Measurements from ENCODE around the gene ASF1A.

ASF1A gene

DNA sequence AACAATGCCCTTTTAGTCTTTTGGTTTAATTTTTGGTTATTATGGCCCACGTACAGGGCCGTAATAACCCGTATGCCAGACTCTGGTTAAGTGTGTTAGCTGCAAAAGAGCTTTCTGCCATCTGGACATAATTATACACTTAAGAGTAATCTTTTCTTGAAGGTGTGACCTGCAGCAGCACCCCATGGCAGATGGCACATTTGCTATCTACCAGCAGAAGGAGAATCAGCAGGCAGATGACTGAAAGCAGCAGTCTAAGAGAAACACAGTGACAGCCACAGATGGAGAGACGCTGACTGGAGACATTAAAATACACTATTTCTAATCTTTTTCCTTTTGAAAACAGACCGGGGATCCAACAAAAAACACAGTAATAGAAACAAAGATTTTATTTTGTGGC, 18.7 kb downstream of the ASF1A start:
- DNase-seq (ENCODE audit: extremely low read depth in 1 of 2, low read depth in 1 of 2) = no peak

DNA sequence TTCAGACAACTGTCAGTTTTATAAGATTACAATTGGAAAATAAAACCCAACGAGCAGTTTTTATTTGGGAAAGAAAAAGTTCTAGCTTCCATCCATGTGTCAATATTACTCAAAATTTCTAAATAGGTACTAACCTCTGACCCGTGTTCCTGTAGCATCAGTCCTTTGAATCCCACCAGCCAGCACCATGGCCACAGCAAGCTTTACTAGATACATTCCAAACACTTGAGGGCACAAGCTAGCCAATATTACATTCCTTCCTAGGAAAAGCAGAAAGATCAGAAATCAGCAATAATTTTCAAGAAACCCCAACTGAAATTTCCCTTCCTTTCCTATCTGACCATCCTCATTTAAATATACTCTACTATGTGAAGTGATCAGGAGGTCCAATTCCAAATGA, 19.2 kb downstream of the ASF1A start:
- no peak for DNase-seq (ENCODE audit: extremely low read depth in 1 of 2, low read depth in 1 of 2)

DNA sequence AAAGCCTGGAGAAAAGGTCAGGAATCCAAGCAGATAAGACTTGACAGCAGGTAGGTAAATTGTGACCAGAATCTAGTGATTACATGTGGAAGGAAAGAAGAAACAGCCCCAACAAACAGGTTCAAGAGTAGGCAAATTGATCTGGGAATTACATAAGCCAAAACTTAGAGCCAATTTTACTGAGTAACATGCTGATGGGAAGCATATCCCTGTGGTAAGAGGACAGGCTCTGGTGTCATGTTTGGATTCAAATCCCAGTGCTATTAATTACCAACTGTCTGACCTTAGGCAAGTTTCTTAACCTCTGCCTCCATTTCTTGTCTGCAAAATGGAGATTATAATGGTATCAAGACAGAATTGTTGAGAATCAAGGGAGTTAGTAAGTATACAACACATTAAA, 20.6 kb downstream of the ASF1A start:
- no peak for DNase-seq (ENCODE audit: extremely low read depth in 1 of 2, low read depth in 1 of 2)

DNA sequence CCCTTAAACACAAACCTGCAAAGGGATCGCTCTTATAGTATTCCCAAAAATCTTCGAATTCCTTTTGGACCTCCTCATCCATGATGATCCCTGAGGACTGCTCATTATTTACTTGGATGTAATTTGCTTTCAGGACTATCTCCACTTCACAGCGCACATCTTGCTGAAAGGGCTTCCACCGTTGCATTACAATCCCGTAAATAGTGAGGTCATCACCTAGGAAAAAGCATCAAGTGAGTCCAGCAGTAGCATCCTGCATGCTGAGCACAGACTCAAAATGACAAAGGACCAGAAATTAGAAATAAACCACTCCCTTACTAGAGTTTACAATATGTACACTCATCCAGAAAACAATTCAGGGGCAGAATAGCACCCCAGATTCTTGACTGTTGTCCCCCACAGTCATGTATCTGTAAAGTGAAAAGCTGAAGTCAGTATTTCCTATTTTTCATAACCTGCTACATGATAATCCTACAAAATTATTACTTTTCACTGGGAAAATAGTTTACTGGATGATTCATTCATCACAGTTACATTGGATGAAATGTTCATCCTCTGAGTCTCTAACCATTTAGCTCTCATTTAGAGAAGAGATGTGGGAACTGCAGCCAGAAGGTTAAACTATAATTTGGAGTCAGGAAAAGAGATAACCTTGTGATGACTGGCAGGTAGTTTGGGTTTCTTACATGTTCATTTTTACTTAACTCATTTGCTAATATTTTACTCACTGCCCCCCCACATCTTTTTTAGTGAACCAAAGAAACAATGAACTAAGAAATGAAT, 23.8 kb downstream of the ASF1A start:
- DNase-seq (ENCODE audit: extremely low read depth in 1 of 2, low read depth in 1 of 2) = no peak

DNA sequence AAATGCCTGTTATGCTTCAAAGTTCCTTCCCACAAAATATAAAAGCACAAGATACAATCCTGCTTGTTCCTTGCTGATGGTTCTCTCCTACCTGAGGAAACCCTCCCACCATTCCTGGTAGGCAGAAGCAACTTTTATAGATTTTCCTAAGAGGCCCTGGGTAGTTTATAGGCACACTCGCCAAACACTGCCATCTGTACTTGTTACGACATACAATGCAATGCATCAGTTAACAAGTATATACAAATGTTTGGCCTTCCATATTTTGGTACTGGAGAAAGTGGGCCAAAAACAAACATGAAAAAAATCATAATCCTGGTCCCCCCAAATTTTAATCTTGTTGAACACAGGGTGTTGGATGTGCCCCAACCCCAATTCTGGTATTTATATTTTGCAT, 24.4 kb downstream of the ASF1A start:
- DNase-seq (ENCODE audit: extremely low read depth in 1 of 2, low read depth in 1 of 2) = no peak

DNA sequence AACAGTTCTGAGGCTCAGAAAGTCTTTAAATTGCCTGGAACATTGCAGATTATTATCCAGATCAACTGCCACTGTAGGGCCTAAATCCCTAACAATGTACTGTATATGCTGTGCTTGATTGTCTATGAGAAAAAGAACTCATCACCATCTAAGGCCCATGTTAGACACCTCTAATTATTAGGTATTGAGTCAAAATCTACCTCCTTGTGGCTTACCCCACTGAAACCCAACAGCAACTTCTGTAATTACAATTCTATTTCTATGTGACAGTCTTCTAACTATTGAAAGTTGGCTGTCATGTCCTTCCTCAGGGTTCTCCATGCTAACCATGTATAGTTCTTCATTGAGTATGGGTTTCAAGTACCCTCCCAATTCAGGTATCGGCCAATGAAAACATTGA, 27.1 kb downstream of the ASF1A start:
- DNase-seq (ENCODE audit: extremely low read depth in 1 of 2, low read depth in 1 of 2) = no peak

DNA sequence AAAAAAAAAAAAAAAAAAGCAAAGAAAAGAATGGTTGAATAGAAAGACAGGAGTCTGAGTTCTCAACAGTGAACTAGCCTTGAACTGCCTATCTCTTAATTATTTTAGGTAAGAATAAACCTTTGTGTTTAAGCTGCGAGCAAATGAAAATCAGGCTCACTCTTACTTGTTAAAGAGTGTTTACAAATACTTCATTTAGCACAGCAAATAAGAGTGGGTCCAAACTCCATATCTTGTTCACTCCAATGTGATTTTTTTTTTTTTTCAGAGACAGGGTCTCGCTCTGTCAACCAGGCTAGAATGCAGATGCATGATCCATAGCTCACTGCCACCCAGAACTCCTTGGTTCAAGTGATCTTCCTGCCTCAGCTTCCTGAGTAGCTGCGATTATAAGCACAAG, 29.1 kb downstream of the ASF1A start:
- no peak for DNase-seq (ENCODE audit: extremely low read depth in 1 of 2, low read depth in 1 of 2)

DNA sequence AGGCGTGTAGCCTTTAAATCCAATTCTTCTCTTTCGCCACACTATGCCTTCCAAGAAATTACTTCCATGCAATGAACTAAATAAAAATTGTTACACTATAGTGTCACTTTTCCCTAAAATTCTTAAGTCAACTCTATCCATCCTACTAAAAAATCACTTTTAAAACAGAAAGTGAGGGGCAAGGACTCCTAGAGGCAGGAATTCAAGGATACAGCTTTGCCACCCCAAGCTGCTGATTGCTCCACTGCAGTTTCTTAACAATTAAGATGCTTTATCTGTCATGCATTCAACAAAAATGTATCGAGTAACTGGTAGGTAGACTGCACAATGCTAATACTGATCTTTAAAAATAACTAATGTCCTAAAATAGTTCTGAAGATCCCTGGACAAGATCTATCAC, 36.7 kb downstream of the ASF1A start:
- DNase-seq (ENCODE audit: extremely low read depth in 1 of 2, low read depth in 1 of 2) = no peak

DNA sequence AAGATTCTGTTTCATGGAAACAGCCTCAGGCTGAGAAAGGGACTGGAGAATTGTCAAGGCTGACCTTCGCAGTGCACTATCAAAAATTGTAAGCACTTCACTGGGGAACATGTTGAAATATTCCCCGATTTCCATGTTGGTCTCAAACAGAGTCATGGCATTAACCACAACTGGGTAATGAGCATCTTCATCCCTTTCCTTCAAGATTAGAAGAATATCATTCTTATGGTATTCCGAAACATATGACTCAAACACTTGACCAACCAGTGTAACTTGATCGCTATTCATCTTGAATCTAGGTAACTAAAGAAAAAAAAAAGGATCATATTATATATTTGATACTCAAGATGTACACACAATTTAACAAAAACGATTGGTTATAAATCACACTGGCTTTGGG, 37.5 kb downstream of the ASF1A start:
- no peak for DNase-seq (ENCODE audit: extremely low read depth in 1 of 2, low read depth in 1 of 2)

DNA sequence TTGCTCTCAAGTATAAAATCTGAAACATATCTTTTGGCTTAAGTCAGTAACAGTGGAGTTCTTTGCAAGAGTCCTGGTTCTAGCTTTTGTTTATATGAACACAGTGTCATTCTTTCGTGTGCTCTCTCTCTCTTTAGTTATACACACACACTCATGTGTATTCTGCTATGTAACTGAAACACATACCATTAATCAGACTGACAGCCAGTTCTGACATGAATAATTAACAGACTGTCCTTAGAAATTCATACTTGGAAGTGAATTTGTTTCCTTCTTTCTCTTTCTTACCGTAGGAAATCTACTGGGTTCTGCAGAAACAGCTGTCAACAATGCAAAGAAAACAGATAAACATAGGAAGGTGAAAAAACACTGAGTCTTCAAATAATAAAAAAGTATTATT, 38.5 kb downstream of the ASF1A start:
- DNase-seq (ENCODE audit: extremely low read depth in 1 of 2, low read depth in 1 of 2) = no peak

DNA sequence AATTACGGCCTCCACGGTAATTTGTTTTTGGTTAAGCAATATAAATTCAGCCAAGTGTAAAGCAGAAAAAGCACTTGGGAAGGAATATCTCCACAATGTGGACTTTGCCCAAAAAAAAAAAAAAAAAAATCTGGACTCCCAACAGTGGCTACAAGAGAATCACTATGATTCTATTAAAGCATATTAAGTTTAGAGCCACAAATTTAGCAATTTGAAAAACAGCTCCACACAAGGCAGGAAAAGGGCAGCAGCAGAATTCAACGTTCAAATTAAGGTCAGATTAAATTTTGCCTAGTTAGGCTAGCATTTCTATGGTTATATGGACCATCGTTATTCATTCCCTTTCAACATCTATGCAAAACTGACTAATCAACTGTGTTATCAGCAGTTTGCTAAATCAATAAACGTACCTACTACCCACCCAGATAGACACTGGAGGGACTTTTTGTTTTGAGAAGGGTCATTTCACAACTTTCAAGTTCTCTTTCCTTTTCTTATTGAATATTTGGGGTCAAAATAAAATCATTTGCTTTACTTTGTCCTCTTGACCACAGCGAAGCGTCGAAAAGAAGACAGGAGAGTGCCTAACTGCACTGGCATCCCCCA, 40.0 kb downstream of the ASF1A start:
- no peak for DNase-seq (ENCODE audit: extremely low read depth in 1 of 2, low read depth in 1 of 2)

DNA sequence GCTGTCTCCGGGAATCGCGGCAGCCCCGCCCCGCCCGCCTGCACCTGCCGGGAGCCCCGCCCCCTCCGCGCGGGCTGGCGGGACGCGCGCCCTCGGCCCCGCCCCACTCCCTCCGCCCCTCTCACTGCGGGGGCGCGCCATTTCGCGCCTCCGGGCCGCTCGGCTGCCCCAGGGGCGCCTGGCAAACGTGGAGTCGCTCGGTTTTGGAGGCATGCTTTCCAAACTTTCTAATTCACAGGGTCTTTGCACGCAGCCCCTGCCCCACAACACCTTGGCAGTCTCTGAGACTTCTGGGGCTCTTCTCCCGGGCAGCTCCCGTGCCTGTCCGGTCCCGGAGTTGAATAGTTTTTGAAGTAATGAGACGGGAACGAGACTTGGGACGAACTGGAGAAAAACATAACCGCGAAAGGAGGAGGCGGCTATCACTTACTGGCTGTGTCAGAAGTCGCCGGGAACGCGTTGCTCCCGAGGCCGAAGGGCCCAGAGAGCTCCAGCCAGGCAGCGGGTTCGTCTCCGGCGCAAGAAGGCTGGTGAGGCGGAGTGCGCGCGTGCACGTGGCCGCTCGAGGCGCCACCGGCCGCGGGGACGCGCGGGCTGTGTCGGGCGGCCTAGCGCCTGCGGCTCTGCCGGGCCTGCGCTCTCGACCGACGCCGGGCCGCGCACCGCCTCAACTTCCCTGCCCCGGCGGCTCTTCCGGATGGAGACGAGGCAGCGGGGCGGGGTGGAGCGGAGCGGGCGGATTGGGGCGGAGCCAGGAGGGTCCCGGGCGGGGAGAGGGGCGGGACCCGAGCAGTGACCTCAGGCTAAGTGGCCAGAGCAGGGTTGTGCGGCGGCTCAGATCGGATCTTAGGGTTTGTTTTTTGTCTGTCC, 40.7 kb downstream of the ASF1A start, which contains the start of gene MCM9:
Gene MCM9 (minus strand): TSS at position 699 of the 870 bp plus-strand sequence. CDS start 3,436 bp downstream, outside the sequence.
- DNase-seq (ENCODE audit: extremely low read depth in 1 of 2, low read depth in 1 of 2) = peak; percentile 77 to 84

DNA sequence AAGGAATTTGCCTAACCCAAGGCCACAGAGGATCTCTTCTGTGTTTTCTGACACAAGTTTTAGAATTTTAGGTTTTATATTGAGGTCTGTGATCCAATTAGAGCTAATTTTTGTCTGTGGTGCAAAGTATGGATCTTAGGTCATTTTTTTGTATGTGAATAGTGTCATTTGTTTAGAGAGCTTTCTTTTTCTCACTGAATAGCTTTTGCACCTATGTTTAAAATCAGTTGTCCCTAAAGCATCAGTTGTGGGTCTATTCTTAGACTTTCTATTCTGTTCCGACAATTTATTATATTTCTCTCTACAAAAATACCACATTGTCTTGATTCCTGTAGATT, 41.3 kb downstream of the ASF1A start:
- DNase-seq (ENCODE audit: extremely low read depth in 1 of 2, low read depth in 1 of 2) = no peak

DNA sequence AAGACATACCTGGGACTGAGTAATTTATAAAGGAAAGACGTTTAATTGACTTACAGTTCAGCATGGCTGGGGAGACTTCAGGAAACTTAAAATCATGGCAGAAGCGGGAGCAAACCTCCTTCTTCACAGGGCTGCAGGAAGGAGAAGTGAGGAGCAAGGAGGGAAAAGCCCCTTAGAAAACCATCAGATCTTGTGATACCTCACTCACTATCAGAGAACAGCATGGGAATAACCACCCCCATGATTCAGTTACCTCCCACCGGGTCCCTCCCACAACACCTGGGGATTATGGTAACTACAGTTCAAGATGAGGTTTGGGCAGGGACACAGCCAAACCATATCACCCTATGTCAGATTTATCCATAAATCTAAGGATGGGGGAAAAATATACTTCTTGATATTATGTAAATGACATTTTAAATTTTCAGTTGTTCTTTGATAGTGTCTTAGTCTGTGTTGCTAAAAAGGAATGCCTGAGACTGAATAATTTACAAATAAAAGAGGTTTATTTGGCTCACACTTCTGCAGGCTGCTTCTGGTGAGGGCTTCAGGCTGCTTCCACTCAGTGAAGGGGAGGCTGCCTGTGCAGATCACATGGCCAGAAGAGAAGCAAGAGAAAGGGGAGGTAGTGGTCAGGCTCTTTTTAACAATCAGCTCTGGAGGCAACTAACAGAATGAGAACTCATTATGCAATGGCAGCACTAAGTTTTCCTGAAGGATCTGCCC, 42.2 kb downstream of the ASF1A start:
- DNase-seq (ENCODE audit: extremely low read depth in 1 of 2, low read depth in 1 of 2) = no peak

DNA sequence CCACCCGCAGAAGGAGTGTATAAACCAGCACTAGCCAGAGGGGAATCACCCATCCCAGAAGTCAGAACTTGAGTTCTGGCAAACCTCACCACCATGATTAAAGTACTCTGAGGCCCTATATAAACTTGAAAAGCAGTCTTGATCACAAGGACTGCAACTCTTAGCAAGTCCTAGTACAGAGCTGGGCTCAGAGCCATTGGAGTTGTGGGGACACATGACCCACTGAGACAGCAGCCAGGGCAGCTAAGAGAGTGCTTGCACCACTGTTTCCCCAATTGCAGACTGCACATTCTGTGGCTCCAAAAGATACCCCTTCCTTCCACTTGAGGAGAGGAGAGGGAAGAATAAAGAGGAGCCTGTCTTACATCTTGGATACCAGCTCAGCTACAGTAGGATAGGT, 45.7 kb downstream of the ASF1A start:
- DNase-seq (ENCODE audit: extremely low read depth in 1 of 2, low read depth in 1 of 2) = no peak

DNA sequence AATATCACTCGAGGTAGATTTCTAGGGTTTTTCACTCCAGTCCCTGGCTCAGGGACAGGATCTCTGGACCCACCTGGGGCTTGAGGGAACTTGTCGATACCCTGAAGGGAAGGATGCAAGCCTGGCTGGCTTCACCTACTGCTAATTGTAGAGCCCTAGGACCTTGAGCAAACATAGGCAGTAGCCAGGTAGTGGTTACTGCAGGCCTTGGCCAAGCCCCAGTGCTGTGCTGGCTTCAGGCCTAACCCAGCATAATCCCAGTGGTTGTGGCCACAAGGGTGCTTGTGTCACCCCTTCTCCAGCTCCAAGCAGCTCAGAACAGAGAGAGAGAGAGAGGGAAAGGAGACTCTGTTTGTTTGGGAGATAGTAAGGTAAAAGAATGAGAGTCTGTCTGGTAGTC, 46.8 kb downstream of the ASF1A start:
- no peak for DNase-seq (ENCODE audit: extremely low read depth in 1 of 2, low read depth in 1 of 2)

DNA sequence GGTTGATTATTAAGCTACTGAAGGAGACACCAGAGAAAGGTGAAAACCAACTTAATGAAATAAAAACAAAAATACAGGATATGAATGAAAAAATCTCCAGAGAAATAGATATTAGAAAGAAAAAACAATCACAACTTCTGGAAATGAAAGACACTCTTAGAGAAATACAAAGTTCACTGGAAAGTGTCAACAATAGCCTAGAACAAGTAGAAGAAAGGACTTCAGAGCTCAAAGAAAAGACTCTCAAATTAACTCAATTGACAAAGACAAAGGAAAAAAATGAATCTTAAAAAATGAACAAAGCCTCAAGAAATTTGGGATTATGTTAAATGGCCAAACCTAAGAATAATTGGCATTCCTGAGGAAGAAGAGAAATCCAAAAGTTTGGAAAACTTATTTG, 51.3 kb downstream of the ASF1A start:
- DNase-seq (ENCODE audit: extremely low read depth in 1 of 2, low read depth in 1 of 2) = no peak

DNA sequence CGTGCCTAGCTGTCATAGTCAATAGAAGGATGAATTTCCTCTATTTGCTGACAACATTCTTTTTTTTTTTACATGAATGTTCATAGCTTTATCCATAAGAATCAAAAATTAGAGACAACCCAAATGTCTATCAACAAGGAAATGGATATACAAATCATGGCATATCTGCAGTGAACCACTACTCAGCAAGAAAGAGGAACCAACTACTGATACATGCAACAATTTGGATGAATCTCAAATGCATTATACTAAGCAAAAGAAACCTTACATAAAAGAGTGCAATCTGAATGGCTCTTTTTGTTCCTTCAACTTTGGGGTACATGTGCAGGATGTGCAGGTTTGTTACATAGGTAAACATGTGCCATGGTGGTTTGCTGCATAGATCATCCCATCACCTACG, 58.7 kb downstream of the ASF1A start:
- no peak for DNase-seq (ENCODE audit: extremely low read depth in 1 of 2, low read depth in 1 of 2)

DNA sequence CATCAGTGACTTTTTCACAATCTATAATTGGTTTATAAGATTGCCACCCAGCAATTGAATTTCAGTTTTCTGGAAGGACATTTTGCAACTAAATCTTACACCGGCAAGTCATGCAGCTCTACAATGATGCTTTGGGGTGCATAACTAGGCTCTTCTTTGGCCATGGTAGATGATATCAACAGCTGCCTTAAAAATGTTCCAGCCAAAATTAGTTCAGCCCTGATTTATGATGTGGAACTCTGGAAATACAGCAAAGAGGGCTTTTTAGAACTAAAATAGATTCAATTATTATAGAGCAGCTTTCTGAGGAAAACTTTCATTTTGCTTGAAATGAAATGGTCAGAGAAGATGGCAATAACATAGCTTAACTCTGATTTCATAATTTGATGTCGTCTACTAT, 59.4 kb downstream of the ASF1A start:
- no peak for DNase-seq (ENCODE audit: extremely low read depth in 1 of 2, low read depth in 1 of 2)
